ENCODE measurements around the gene TMEM135. TPM values are rescaled to one million over a fixed set of nuclear protein-coding genes. Genes with fewer than 3 reads are reported as not detected.
"Not testable (repeated sequence)": the region's sequence is repeated elsewhere in the genome, so short reads cannot be mapped to it uniquely, and the experiment has no call there.

TMEM135 gene
- total RNA-seq, 4 donors from 2014 or later: 19.0 to 38.5 (median 29.5) TPM

DNA sequence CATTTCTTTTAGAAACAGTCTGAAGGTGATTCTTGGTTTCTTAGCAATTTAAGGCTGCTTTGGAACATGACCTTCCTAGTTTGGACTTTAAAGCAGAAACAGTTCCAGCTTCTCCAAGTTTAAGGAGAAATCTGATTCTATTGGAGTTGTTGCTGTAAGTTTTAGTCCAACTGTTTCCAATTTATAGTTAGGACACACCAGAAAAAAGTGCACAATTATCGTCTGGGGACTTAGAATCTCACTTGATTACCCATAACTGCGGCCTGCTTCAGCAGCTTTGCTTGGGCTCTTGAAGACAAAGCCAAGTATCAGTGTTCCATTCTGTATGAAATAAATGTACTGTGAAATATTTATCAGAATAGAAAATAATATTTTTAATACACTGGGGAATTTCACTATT lies 246.6 kb downstream of the TMEM135 start:
- no peak overlapping the region for H3K27ac ChIP-seq
- H3K27me3 ChIP-seq: no peaks in the 10 kb centered on the region
- no peak for DNase-seq
- no peaks in the 10 kb centered on the region for H3K4me1 ChIP-seq
- no peaks in the 10 kb centered on the region for H3K9me3 ChIP-seq
- TF ChIP-seq, protein P1, sequence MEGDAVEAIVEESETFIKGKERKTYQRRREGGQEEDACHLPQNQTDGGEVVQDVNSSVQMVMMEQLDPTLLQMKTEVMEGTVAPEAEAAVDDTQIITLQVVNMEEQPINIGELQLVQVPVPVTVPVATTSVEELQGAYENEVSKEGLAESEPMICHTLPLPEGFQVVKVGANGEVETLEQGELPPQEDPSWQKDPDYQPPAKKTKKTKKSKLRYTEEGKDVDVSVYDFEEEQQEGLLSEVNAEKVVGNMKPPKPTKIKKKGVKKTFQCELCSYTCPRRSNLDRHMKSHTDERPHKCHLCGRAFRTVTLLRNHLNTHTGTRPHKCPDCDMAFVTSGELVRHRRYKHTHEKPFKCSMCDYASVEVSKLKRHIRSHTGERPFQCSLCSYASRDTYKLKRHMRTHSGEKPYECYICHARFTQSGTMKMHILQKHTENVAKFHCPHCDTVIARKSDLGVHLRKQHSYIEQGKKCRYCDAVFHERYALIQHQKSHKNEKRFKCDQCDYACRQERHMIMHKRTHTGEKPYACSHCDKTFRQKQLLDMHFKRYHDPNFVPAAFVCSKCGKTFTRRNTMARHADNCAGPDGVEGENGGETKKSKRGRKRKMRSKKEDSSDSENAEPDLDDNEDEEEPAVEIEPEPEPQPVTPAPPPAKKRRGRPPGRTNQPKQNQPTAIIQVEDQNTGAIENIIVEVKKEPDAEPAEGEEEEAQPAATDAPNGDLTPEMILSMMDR (IDR thresholded peaks at IDR 0.05): no peak
- no peak for TF ChIP-seq POLR2A (IDR thresholded peaks at IDR 0.05)
- H3K36me3 ChIP-seq: no peaks in the 10 kb centered on the region
- intact Hi-C loops (cut with DNase I; ENCODE audit: low total_unique reads): no loop called here
- H3K4me3 ChIP-seq: no peak overlapping the region

- H3K27me3 ChIP-seq; intact Hi-C loops (cut with DNase I; ENCODE audit: low total_unique reads); H3K9me3 ChIP-seq; H3K36me3 ChIP-seq; H3K4me3 ChIP-seq; H3K4me1 ChIP-seq; DNase-seq; H3K27ac ChIP-seq: not testable (repeated sequence)
These were observed 247.9 kb downstream of the TMEM135 start for GRCh38 chr11:87285674-87286073.

DNA sequence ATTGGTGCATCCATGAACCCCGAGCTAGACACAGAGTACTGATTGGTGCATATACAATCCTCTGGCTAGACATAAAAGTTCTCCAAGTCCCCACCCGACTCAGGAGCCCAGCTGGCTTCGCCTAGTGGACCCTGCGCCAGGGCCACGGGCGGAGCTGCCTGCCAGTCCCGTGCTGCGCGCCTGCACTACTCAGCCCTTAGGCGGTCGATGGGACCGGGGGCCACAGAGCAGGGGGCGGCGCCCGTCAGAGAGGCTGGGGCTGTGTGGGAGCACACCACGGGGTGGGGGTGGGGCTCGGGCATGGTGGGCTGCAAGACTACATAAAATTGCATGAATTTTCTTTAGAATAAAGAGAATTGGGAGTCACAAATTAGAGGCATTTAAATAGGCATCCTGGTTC lies 248.6 kb downstream of the TMEM135 start:
- Histone ChIP-seq H3K36me3 (no peaks in the 10 kb centered on the region), H3K27ac (no peak overlapping the region), H3K4me3 (no peak overlapping the region), H3K9me3 (no peaks in the 10 kb centered on the region), H3K27me3 (no peaks in the 10 kb centered on the region), H3K4me1 (no peaks in the 10 kb centered on the region)
- TF ChIP-seq, protein P1 (IDR thresholded peaks at IDR 0.05): no peak
- TF ChIP-seq POLR2A (IDR thresholded peaks at IDR 0.05): no peak
- no peak for DNase-seq
- intact Hi-C loops (cut with DNase I; ENCODE audit: low total_unique reads): no loop called here

DNA sequence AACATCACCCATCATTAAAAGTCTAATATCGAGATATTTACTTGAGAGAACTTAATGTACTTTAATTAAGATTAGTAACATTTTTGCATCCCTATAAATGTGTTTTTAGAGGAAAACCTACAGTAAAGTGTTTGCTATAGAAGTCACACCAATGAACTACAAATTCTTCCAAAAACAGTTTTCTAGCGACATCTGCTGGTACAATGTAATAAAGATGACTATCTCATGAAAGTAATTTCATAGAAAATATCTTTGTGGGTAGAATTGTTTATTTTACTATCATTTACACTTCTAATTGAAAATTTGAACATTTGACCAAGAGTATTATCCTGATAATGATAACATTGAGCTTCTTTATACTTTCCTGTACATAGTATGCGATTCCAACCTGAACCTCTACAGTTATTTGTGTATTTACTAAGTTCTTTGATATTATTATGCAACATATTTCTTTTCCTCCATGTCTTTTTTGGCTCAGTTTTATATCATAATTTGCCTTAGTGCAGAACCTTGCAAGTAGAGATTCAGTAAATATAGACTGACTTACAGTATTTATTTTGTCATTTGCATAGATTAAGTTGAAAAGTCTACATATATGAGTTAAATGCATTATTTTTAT lies 252.7 kb downstream of the TMEM135 start:
- intact Hi-C loops (cut with DNase I; ENCODE audit: low total_unique reads): loop anchor here (5.0 kb wide), 1 partner anchor 348 kb away; no protein-coding TSS in a partner anchor
- Histone ChIP-seq H3K36me3 (no peaks in the 10 kb centered on the region), H3K27me3 (no peaks in the 10 kb centered on the region), H3K4me1 (no peaks in the 10 kb centered on the region), H3K27ac (no peak overlapping the region), H3K4me3 (no peak overlapping the region), H3K9me3 (no peaks in the 10 kb centered on the region)
- no peak for TF ChIP-seq POLR2A (IDR thresholded peaks at IDR 0.05)
- TF ChIP-seq, protein P1 (IDR thresholded peaks at IDR 0.05): peak; percentile 62 to 70 (median 64)
- DNase-seq: no peak

GRCh38 chr11:87292598-87292997 lies 254.9 kb downstream of the TMEM135 start:
- no peak overlapping the region for H3K4me3 ChIP-seq
- H3K36me3 ChIP-seq: no peaks in the 10 kb centered on the region
- no peak for TF ChIP-seq POLR2A (IDR thresholded peaks at IDR 0.05)
- TF ChIP-seq, protein P1 (IDR thresholded peaks at IDR 0.05): no peak
- intact Hi-C loops (cut with DNase I; ENCODE audit: low total_unique reads): loop anchor here (5.0 kb wide), 1 partner anchor 350 kb away; no protein-coding TSS in a partner anchor
- H3K9me3 ChIP-seq: no peaks in the 10 kb centered on the region
- no peaks in the 10 kb centered on the region for H3K4me1 ChIP-seq
- H3K27me3 ChIP-seq: no peaks in the 10 kb centered on the region
- DNase-seq: no peak
- H3K27ac ChIP-seq: no peak overlapping the region

DNA sequence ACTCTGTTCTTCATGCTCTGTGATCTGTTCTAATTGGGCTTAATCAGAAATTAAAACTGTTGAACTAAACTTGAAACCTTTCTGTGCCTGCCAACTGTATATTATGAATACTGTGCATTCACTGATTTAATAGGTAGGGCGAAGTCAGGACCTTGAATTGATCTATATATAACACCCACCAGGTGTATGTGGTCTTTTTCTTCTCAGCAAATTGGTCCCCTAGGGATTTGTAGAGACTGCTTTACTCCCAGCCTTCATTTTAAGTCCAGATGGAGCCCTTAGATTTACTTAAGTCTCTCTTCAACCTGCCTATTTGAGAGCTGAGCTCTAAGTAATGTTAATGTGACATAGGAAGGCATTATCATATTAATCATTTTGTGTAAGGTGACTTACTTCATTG lies 257.5 kb downstream of the TMEM135 start:
- H3K27ac ChIP-seq: no peak overlapping the region
- intact Hi-C loops (cut with DNase I; ENCODE audit: low total_unique reads): no loop called here
- no peak for TF ChIP-seq POLR2A (IDR thresholded peaks at IDR 0.05)
- TF ChIP-seq, protein P1 (IDR thresholded peaks at IDR 0.05): no peak
- H3K36me3 ChIP-seq: no peaks in the 10 kb centered on the region
- no peaks in the 10 kb centered on the region for H3K4me1 ChIP-seq
- no peaks in the 10 kb centered on the region for H3K9me3 ChIP-seq
- H3K4me3 ChIP-seq: no peak overlapping the region
- DNase-seq: no peak
- no peaks in the 10 kb centered on the region for H3K27me3 ChIP-seq
